Non-pigmented ciliary epithelial cell (primary cell): ENCODE results near the gene SMPD3.

Experiments
- DNase-seq: peaks from one replicate; pipeline ENCODE4 v3.0.0-alpha.2; 2010; ENCODE audit warnings: low read depth

SMPD3 gene

DNA sequence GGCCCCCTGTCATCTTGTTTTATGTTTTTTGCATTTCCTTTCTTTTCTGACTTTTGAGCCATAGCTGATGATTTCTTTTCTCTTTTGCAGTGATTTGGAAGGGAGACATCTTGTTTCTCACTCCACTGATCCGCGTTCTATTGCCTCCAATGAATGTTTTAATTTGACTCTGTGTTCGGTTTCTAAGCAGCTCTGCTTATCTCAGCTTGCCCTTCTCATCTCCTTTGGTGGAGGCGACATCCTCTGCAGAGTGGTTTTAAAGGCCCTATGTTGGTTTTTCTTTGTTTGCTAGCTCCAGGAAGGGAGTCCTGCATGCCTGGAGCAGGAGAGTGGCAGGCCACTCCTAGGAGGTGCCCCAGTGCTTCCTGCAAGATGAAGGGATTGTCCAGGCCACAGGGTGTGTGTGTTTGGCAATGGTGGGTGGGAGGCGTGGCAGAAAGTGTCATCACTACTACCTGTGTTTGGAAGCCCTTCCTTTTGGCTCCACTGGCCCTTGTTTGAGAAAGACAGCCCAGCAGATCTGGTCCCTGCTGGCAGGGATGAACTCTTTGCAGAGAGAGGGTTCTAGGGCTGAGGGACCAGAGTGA is 13.6 kb downstream of the SMPD3 start:
- DNase-seq = no peak

DNA sequence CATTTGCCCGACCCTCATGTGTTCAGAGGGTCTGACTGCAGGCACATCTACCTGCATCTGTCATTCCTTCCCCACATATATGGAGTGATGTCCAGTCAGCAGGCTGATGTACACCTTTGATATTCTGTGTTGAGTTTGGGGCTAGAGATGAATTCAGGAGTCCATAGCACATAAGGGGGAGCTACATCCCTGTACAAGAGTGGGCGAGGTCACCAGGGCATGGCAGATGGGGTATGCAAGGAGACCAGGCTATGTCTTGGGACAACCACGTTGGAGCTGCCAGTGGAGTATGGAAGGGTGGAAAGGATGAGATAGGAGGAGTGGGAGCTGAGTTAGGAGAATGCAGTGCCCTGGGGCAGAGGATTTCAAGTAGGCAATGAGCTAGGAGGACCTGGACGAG is 15.0 kb downstream of the SMPD3 start:
- no peak for DNase-seq

DNA sequence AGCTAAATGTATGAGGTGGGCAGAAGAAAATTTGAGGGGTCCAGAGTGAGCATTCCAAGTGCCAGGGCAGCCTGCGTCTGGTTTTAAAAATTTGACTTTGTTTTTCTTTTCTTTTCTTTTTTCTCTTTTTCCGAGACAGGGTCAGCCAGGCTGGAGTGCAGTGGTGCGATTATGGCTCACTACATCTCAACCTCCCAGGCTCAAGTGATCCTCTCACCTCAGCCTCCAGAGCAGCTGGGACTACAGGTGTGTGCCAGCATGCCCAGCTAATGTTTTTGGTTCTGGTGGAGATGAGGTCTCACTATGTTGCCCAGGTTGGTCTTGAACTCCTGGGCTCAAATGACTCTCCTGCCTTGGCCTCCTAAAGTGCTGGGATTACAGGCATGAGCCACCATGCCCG is 15.6 kb downstream of the SMPD3 start:
- no peak for DNase-seq

DNA sequence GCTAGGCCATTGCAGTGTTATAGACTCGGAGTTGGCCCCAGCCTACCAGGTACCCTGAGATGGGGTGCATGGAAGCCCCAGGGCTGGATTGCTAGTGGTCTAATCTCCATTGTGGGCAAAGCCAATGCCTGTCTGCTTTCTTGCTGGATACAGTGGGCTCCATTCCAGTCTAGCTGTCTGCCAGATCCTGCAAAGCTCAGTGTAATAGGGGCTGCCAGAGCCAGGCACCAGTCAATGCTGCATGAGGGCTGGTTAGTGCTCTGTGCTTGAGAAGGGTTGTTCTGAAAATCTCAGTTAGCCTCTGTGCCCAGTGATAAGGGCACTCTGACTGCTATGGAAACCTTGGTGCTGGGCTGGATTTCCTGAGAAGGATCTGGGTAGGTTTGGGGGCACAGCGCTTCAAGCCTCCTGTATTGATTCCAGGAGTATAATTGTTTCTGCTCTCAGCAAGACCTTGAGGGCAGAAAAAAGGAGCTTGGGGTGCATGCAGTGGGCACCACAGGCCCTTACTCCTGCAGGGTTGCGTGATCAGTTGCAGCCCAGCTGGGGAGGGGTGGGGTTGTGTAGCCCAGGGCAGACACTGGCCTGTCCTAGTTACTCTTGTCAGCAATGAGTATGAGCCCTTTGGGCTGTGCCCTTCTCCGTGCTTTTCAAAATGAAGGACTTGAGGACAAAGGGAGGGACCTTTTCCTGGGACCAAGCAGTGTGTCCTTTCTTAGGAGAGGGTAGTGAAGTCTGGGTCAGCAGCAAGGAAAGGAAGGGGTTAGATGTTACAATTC is 19.0 kb downstream of the SMPD3 start:
- no peak for DNase-seq

DNA sequence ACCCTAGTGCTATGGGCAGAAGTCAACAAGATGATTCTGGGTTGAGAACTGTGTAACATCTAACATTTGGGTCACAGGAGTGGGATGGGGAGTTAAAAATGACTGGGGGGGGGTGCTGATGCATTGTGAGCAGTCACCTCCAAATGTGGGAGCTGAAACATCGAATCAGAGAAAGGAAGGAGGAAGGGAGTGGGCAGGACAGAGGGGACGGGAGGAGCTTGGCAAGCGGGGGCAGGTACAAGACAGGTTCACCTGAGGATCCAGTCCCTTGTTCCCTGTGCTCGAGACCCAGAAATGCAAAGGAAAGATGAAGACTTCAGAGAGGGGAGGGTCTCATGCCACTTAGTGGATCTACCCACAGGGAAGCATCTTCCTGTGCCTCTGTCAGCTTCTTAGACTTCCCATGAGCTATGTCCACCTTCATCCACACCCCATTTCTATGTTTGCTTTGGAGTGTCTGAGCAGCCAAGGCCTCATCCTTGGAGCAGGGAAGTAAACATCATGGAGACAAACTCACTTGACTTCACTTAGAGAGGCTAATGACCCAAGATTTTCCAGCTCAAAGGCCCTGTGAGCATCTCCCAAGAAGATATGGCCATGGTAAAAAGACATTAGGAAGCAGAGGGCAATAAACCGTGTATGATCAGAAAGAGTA is 20.5 kb downstream of the SMPD3 start:
- DNase-seq = no peak

DNA sequence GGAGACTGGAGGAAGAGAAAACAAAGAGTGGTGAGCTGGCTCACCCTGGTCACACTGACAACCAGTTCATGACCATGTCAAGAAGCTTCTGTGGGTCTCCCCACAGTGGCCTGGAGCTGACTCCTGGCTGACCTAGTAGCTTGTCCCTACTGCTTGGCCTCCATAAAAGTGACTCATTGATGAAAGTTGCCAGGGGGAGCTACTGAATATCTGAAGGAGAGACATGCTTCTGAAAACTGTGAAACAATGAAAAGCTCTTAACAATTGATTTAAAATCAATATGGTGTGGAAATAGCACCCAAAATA is 22.0 kb downstream of the SMPD3 start:
- no peak for DNase-seq

DNA sequence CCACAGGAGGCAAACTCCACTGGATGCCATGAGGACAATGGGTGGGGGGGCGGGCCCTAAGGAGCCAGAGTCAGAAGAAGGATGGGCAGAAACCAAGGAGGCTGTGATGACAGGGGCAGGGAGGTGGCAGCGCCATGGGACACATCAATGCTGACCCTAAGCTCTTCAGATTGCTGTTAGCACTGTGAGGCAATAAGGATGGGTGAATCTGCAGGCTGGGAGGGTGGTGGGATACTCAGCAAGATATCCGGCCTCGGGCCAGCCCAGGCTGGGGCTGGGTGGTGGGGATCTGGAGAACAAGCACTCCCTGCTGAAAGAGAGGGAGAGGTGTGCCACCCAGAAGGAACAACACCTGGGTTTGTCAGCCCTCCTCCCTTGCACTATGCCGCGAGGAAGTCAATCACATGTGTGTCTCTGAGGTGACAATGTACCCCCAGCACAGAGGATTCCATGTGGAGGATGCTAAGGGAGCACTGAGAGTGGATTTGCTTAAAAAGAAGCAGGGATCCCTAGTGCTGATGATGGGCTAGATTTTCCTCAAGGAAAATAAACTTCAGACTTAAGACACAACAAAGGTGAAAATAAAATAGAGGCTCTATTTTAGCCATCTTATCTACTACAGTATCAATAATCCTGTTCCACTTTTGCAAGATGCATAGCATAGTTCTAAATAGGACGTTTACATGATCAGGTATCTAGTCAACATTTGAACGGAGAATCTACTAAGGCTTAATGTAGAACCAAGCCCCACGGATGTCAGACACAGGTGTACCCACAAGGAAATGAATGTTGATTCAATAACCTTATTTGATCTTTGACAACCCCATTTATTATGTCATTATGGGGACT is 22.6 kb downstream of the SMPD3 start:
- no peak for DNase-seq

DNA sequence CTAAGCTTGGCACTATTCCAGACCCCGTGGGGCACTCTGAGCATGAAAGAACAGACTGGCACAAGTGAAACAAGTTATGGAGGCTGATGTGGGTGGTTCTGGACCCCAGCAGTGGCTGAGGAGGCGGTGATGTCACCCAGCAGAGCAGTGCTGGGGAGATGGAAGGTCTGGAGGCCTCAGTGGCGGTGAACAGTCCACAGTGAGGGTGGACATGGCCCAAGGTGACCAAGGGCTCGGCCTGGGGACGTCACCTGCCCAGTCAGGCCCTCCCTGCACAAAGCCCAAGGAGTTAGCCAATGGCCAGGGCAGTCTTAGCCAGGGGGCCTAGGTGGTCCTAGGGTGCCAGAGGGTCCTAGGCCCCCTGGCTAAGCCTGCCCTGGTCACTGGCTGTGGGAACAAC is 24.5 kb downstream of the SMPD3 start:
- DNase-seq = no peak

DNA sequence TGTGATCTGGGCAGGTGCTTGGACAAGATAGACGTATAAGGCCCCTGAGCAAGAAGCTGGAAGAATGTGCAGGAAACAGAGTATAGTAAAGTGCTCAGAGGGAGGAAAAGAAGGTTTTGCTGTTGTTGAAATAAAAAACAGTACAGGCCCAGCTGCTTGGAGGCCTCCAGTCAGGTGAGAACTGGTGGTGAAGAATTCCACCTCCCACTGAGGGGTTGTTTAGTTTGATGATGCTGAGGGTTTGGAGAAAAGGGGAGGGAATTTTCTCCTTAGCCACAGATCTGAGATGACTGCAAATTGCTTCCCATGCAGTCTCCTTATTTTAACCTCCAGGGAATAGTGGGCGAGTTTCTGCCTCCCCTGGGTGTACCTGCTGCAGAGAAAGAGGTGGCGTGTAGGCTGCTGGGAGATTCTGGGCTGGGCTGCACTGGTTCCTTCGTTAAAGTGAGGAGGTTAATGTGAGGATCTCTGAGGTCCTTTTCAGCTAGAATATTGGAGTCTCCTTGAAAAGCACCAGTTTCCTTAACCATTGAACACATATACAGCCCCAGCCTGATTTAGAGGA is 25.8 kb downstream of the SMPD3 start:
- no peak for DNase-seq

DNA sequence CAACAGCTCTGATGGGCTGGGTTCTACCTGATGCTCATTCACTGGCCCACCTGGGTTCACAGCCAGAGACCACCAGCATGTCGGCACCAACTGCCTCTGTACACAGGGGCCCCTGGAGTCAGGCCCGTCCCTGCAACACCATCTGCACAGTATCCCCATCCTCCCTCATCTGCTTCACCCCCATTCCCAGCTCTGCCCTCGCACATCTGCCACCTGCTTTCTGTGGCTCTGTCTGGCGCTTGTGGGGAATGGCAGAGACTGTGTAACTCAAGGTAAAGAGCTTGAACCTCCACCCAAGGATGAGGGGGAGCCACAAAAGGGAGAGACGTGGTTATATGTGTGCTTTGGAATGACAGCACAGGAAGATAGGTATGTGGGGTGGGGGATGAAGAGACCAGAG is 27.2 kb downstream of the SMPD3 start:
- no peak for DNase-seq

DNA sequence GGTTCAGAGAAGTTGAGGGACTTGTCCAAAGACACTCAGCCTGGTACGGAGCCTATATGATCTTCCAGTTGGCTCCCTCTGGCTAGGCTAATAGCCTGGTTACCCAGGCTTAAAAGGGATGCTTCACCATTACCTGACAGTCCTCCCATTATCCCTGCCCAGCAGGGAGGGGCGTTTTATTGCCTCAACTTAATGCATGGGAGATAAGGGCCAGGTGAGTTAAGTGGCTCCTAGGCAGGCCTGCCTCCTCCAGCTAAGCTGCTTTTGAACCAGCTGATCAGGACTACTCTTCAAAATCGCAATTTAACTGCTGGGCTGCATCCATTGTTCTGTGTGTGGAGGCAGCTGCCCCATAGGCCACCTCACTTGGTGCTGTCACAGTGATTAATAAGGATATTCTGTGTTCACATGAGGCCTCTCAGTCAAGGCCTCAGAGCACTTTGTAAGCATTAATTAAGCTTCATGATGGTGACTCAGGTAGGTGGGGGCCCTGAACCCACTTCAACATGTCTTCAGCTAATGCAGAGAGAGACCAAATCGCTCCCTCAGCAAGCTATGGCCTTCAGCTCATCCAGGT is 27.9 kb downstream of the SMPD3 start:
- no peak for DNase-seq

DNA sequence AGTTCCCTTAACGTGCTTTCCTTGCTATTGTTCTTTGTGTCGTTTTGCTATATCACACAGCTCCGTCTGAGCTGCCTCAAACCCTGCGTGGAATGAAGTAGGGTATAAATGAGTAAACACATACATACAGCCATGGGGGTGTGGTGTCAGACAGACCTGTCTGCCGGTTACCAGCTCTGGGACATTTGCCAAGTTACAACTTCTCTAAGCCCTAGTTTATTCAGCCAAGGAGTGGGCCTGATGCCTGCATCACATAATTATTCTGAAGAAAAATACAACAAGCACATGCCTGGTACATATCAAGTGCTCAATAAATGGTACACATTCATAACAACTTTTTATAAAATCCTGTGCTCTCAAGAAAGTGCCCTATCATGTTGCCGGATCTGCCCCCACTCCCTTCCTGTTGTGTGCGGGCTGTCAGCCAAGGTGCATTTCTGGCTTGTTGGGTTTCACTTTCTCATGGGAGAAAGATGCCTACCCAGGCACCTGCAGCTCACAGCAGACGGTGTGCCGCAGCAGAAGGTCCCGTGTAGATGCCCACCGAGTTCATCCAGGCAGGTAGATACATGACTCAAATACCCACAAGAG is 30.5 kb downstream of the SMPD3 start:
- no peak for DNase-seq

DNA sequence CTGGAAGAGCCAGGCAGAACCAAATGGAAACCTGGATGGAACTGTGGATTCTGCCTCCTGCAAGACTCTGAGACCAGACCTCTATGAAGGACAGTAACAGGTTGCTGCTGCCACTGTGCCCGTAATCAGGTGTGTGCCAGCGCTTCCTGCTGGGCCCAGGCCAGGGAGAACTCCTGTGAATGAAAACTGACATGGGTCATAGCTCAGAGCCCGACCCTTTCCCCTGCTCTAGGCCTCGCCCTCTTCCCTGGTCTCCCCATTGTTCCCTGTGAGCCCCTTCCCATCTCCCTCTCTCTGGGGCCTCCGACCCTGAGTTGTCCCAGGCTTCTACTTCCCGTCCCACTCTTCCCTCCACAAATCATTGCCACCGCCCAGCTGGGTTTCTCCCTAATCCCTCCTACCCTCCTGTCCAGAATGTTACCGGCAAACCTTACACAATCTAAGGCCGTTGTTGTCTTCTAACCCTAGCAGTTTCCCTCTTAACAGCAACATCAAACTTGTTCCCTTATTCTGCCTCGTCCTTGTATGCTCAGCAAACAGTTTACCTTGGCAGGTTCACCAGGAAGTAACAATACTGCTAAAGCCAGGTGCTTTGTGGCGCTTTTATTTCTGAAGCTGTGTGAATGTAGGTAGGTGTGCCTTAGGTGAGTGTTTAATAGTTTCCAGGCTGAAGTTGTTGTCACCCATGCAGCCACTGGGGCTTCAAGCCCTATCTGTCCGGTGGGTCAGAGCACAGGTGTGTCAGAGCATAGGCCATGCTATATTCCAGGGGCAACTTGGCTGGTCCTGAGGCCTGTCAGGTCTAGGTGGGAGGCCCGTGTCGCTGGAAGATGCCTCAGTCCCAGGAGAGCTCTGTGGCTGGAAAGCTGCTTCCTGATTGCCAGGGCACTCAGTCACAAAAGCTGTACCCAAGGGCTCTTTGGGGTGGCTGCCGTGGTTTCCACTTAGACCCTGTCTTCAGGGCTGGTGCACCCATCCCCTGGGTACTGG is 32.0 kb downstream of the SMPD3 start:
- no peak for DNase-seq

DNA sequence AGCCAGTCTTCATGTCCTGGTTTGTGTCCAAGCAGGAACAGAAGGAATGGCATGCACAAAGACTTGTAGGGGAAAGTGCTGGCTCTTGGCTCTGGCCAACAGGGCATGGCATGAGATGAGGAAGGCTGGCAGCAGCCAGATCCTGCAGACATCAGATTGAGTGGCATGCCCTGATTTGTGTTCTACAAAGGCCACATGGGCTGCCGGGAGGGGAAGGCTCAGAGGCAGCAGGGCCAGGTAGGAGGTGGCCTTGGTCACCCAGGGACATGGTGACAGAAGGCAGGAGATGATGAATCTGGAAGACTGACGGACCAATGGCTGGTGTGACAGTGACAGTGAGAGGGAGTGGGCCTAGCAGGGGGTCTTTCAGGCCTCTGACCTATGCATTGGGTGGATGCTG is 33.7 kb downstream of the SMPD3 start:
- no peak for DNase-seq

DNA sequence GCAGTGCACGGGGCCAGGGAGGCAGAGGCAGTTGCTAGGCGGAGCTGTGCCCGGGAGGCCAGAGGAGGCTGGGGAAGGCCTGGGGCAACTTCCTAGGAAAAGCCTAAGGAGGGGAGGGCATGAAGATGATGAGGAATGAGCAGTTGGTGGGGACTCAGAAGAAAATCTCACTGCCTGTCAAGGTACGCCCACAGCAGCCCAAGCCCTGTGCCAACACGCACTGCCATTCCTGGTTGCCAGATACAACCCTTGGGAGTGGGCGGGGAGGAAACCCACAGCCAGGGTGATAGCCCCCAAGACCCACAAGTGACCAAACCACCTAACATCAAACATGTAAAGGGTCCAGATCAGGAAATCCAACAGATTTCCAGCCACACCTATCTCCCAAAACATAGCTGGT is 36.2 kb downstream of the SMPD3 start:
- no peak for DNase-seq

DNA sequence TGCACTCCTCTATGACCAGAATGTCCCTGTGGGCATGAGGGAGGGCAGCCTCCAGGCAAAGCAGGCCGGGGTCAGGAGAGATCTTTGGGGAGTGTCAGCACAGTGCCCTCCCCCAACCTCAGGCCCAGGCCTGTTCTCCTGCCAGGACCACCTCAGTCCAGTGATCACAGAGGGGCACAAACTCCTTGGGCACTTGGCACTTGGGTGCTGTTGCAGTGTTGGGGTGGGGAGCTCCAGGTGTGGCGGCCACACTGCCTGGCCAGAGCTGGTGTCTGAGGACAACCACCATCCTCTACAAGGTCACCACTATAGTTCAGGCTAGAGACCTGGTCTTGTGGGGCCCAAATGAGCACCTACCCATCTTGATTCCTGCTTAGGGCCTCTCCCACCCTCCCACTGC is 37.2 kb downstream of the SMPD3 start:
- no peak for DNase-seq

DNA sequence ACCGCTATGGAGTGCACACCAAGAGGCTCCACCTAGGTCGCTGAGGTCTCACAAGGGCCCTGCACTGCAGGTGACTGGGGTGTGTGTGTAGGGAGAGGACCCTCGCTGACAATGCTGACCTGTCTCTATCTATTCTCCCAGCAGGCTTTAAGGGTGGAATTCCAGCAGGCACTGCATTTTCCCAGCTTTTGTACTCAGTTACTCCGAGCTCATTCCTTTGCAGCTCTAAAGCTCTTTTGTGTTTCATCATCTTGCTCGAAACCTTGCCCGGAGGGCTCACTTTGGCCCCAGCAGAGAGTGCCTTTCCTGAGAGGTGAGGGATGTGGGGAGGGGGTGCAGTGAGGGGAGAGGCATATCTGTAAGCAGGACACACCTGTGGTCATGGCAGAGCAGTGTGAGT is 39.3 kb downstream of the SMPD3 start:
- no peak for DNase-seq

DNA sequence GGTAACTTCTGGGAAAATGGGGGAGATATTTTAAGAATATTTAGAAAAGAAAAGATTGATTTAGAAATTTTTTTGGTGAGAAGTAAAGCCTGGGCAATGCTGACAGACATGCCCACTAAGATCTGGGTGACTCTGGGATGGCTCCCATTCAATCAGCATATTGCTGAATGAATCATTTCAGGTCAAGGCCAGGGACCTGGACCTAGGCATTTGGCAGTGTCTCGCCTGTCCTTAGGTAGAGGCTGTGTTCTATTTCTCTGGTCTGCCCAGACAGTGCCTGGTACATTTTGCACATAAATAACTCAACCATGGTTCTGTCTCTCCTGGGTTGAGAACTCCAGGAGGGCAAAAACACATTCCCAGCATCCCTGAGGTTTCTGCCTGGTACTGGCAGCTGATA is 39.9 kb downstream of the SMPD3 start:
- no peak for DNase-seq

DNA sequence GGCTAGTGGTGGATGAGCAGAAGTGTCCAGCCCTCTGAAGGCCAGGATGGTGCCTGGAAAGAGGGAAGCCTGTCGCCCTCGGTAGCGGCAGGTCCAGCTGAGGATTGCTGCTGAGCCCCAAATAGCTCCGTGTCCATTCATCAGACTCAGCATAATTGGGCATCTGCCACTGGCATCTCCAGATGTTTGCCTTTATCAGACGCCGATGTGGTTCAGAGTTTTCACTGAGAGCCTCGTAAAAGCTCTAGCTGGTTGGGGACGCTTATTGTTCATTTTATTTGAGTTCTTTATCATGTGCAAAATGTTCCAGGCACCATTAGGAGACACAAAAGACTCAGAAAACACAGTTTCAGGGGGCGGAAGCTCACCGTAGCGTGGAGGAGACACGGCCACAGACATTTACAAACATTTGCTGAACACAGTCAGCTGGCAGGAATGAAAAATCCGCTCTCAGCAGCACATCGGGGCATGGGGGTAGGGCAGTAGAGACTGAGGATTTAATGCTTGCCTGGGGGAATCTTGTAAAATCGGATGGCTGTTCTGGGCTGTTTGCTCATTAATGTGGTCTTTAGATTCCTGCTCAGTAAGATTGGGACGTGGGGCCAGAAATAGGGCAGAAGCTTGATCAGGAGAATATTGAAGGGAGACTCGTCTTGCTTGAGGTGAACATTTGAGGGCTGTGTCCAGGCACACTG is 41.7 kb downstream of the SMPD3 start:
- peak; percentile 22 for DNase-seq
